ENCODE measurements around the gene MANSC1. TPM values are rescaled to one million over a fixed set of nuclear protein-coding genes. Genes with fewer than 3 reads are reported as not detected.
A peak's percentile ranks its signal among the peaks of the same experiment; 100 is the strongest.

MANSC1 gene
- polyA plus RNA-seq, 3 donors: 0.24 to 2.3 (median 1.5) TPM

DNA sequence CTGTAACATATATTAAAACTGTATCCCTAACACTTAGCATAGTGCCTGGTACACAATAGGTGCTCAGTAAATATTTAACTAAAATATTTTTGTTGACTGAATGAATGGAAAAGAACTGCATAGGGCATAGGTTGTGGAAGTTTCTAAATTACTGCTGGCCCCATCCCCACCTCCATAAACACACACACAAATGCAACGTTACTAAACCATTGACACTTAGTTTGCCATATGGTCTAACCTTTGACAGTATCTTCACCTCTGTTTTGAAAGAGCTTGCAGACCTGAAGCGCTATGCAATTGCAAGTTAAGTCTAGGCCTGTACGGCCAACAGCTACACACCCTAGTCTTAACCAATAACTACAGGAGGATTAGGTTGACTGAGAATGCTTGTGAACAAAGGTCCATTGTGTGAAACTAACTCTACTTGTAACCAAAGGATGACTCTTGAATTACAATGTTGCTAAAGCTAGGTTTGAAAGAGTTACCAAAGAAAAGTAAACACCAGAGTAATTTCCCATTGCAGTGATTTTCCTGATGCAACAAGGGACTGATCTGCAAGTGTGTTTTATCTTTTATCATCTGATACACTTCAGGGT, 924 bp upstream of the MANSC1 start:
- H3K4me1 ChIP-seq (ENCODE audit: control insufficient read depth in 1 of 2, insufficient read depth in 2 of 2, low read length in 2 of 2): peaks cover 15 to 16% of the 10 kb centered on the region in 2 donors
- TF ChIP-seq CTCF (IDR thresholded peaks at IDR 0.05): no peak
- intact Hi-C loops (cut with micrococcal nuclease): loop anchor here in 1 of 2 donors (10.0 kb wide), 1 partner anchor 374 kb away; no protein-coding TSS in a partner anchor
- H3K36me3 ChIP-seq (replicated peaks in 1 of 2; ENCODE audit: control insufficient read depth in 1 of 2, insufficient read depth in 2 of 2, low read length in 2 of 2): no peaks in the 10 kb centered on the region
- Mint-ChIP-seq H3K4me3 (peak overlapping the region; percentile 73 to 84), H3K36me3 (peaks cover 0 to 3% of the 10 kb centered on the region in 2 donors), H3K27me3 (ENCODE audit: low read depth in 3 of 3) (peaks cover 0 to 6% (median 4%) of the 10 kb centered on the region in 3 donors), H3K4me1 (peaks cover 17% of the 10 kb centered on the region), H3K9me3 (peaks cover 0 to 4% (median 1%) of the 10 kb centered on the region in 7 donors), H3K27ac (no peak overlapping the region)
- H2AFZ ChIP-seq (ENCODE audit: insufficient read depth, low read depth, low read length, poor library complexity, severe bottlenecking): peak overlapping the region; percentile 95
- WGBS (ENCODE audit: insufficient coverage): 100% methylated on average over 1 of the region's 3 CpGs
- H3K27me3 ChIP-seq (ENCODE audit: control insufficient read depth in 2 of 2, insufficient read depth in 2 of 2, low read length in 2 of 2): no peaks in the 10 kb centered on the region
- peak overlapping the region; percentile 95 for H3K4me2 ChIP-seq (replicated peaks; ENCODE audit: extremely low read depth, low read length, poor library complexity, severe bottlenecking)
- H4K20me1 ChIP-seq (ENCODE audit: insufficient read depth, low read length): no peaks in the 10 kb centered on the region
- no peak overlapping the region for H3K27ac ChIP-seq (ENCODE audit: low read depth in 1 of 2, low read length in 2 of 2)
- H3K9me3 ChIP-seq (replicated peaks in 1 of 2; ENCODE audit: control insufficient read depth in 1 of 2, insufficient read depth in 1 of 2, low read length in 2 of 2): no peaks in the 10 kb centered on the region
- no peaks in the 10 kb centered on the region for H3K79me2 ChIP-seq (ENCODE audit: insufficient read depth, low read length)
- H3K9ac ChIP-seq (ENCODE audit: insufficient read depth, low read length, poor library complexity, severe bottlenecking): no peak overlapping the region
- H3K4me3 ChIP-seq (replicated peaks in 1 of 3; ENCODE audit: low read depth in 2 of 3, low read length in 3 of 3): peak overlapping the region in 1 of 3 experiments; percentile 82
- no peak for DNase-seq

GRCh38 chr12:12338527-12339168, 11.4 kb downstream of the MANSC1 start:
- Mint-ChIP-seq H3K4me3 (no peak overlapping the region), H3K27me3 (ENCODE audit: low read depth in 3 of 3) (peaks cover 0 to 7% (median 0%) of the 10 kb centered on the region in 3 donors), H3K36me3 (peaks cover 0 to 7% of the 10 kb centered on the region in 2 donors), H3K9me3 (peaks cover 0 to 1% (median 0%) of the 10 kb centered on the region in 7 donors), H3K4me1 (peaks cover 19% of the 10 kb centered on the region), H3K27ac (peak overlapping the region in 3 of 7 donors; percentile 41 to 74 (median 67))
- Histone ChIP-seq H3K4me1 (ENCODE audit: control insufficient read depth in 1 of 2, insufficient read depth in 2 of 2, low read length in 2 of 2) (peaks cover 9 to 15% of the 10 kb centered on the region in 2 donors), H2AFZ (ENCODE audit: insufficient read depth, low read depth, low read length, poor library complexity, severe bottlenecking) (peak overlapping the region; percentile 44), H3K4me2 (replicated peaks; ENCODE audit: extremely low read depth, low read length, poor library complexity, severe bottlenecking) (no peak overlapping the region), H3K27ac (ENCODE audit: low read depth in 1 of 2, low read length in 2 of 2) (peak overlapping the region in 1 of 2 donors; percentile 23), H3K27me3 (ENCODE audit: control insufficient read depth in 2 of 2, insufficient read depth in 2 of 2, low read length in 2 of 2) (no peaks in the 10 kb centered on the region), H3K9ac (ENCODE audit: insufficient read depth, low read length, poor library complexity, severe bottlenecking) (no peak overlapping the region), H4K20me1 (ENCODE audit: insufficient read depth, low read length) (no peaks in the 10 kb centered on the region), H3K4me3 (replicated peaks in 1 of 3; ENCODE audit: low read depth in 2 of 3, low read length in 3 of 3) (no peak overlapping the region), H3K36me3 (replicated peaks in 1 of 2; ENCODE audit: control insufficient read depth in 1 of 2, insufficient read depth in 2 of 2, low read length in 2 of 2) (no peaks in the 10 kb centered on the region), H3K79me2 (ENCODE audit: insufficient read depth, low read length) (no peaks in the 10 kb centered on the region), H3K9me3 (replicated peaks in 1 of 2; ENCODE audit: control insufficient read depth in 1 of 2, insufficient read depth in 1 of 2, low read length in 2 of 2) (no peaks in the 10 kb centered on the region)
- no peak for DNase-seq
- no peak for TF ChIP-seq CTCF (IDR thresholded peaks at IDR 0.05)
- 61% methylated on average over 3 of the region's 8 CpGs for WGBS (ENCODE audit: insufficient coverage)
- intact Hi-C loops (cut with micrococcal nuclease): no loop called here
